ENCODE measurements around the gene VWA8.
"Not testable (repeated sequence)": the region's sequence is repeated elsewhere in the genome, so short reads cannot be mapped to it uniquely, and the experiment has no call there.

VWA8 gene

GRCh38 chr13:41746259-41746658 lies 214.7 kb downstream of the VWA8 start:
- DNase-seq (ENCODE audit: low read depth): peak; percentile 63
- TF ChIP-seq CTCF (conservative IDR thresholded peaks at IDR 0.05; ENCODE audit: low read depth, low read length): no peak
- no peak overlapping the region for H3K4me3 ChIP-seq (ENCODE audit: low read depth, low read length)

GRCh38 chr13:41745496-41745895 lies 215.4 kb downstream of the VWA8 start:
- not testable (repeated sequence) for DNase-seq (ENCODE audit: low read depth); H3K4me3 ChIP-seq (ENCODE audit: low read depth, low read length)

GRCh38 chr13:41742917-41743552 lies 217.9 kb downstream of the VWA8 start:
- no peak for DNase-seq (ENCODE audit: low read depth)
- H3K4me3 ChIP-seq (ENCODE audit: low read depth, low read length): no peak overlapping the region
- no peak for TF ChIP-seq CTCF (conservative IDR thresholded peaks at IDR 0.05; ENCODE audit: low read depth, low read length)

- DNase-seq (ENCODE audit: low read depth): peak; percentile 10
- no peak for TF ChIP-seq CTCF (conservative IDR thresholded peaks at IDR 0.05; ENCODE audit: low read depth, low read length)
- no peak overlapping the region for H3K4me3 ChIP-seq (ENCODE audit: low read depth, low read length)
These were observed 220.4 kb downstream of the VWA8 start for GRCh38 chr13:41740479-41740878.

- no peak for TF ChIP-seq CTCF (conservative IDR thresholded peaks at IDR 0.05; ENCODE audit: low read depth, low read length)
- H3K4me3 ChIP-seq (ENCODE audit: low read depth, low read length): no peak overlapping the region
- DNase-seq (ENCODE audit: low read depth): no peak
These were observed 238.0 kb downstream of the VWA8 start for GRCh38 chr13:41722684-41723535.

- no peak for TF ChIP-seq CTCF (conservative IDR thresholded peaks at IDR 0.05; ENCODE audit: low read depth, low read length)
- no peak overlapping the region for H3K4me3 ChIP-seq (ENCODE audit: low read depth, low read length)
- no peak for DNase-seq (ENCODE audit: low read depth)
These were observed 239.9 kb downstream of the VWA8 start for GRCh38 chr13:41720839-41721561.

- no peak for DNase-seq (ENCODE audit: low read depth)
- no peak for TF ChIP-seq CTCF (conservative IDR thresholded peaks at IDR 0.05; ENCODE audit: low read depth, low read length)
- H3K4me3 ChIP-seq (ENCODE audit: low read depth, low read length): no peak overlapping the region
These were observed 244.7 kb downstream of the VWA8 start for GRCh38 chr13:41716236-41716635.

Measured in choroid plexus epithelial cell (primary cell).